Vagina (tissue), 2 donors: ENCODE data around the gene ARL3. TPM values are rescaled to one million over a fixed set of nuclear protein-coding genes. Genes with fewer than 3 reads are reported as not detected.

ENCODE experiments used
- DNase-seq, 2 donors: peaks; one replicate each; pipeline ENCODE4 v3.0.0-alpha.2; 2017; ENCODE audit errors: extremely low spot score in 2 of 2
- H3K27ac ChIP-seq: fragments of 200-600 bp; sonication (generic); one replicate; pipeline ENCODE4 v1.5.1; 2019
- H3K27me3 ChIP-seq: fragments of 200-600 bp; sonication (generic); one replicate; pipeline ENCODE4 v1.5.1; 2019
- H3K36me3 ChIP-seq, 2 donors: fragments of 200-600 bp; sonication (generic); one replicate each; pipeline ENCODE4 v1.5.1; 2017 to 2019
- H3K4me1 ChIP-seq: fragments of 200-600 bp; sonication (generic); one replicate; pipeline ENCODE4 v1.5.1; 2019
- H3K4me3 ChIP-seq, 2 donors: fragments of 200-600 bp; sonication (generic); 1 replicate in 1 of 2; 2 replicates in 1 of 2; pipeline ENCODE4 v1.5.1; 2016 to 2019
- H3K9me3 ChIP-seq: fragments of 200-600 bp; sonication (generic); one replicate; pipeline ENCODE4 v1.5.1; 2019
- POLR2A ChIP-seq, 2 donors: fragments of 450-650 bp; IDR thresholded peaks; one replicate each; pipeline ENCODE4 v1.6.1; 2017; ENCODE audit warnings: antibody characterized with exemption in 2 of 2, mild to moderate bottlenecking in 2 of 2, moderate library complexity in 2 of 2
- POLR2AphosphoS5 ChIP-seq, 2 donors: sonication (generic); formaldehyde crosslinking; IDR thresholded peaks; one replicate each; pipeline ENCODE4 v1.9.0; 2017; ENCODE audit warnings: antibody characterized with exemption in 2 of 2, mild to moderate bottlenecking in 2 of 2, low read depth in 1 of 2; ENCODE audit not compliant: insufficient read depth in 1 of 2
- intact Hi-C: fragments of 100-400 bp; cut with DNase I; formaldehyde crosslinking; loops from one replicate; pipeline ENCODE4 v1.15.1; 2023
- total RNA-seq: library from RNA; depleted of rRNA; stranded (reverse); fragments of >200 nt; gene quantifications from one replicate; pipeline ENCODE4 v1.2.3, GENCODE V29; 2016
- TF ChIP-seq, protein P1 (sequence below), 3 experiments: fragments of 450-650 bp in 2 of 3; fragments of 200-600 bp in 1 of 3; sonication (generic) in 1 of 3; IDR thresholded peaks; one replicate each; pipeline ENCODE4 v1.5.1; 2017 to 2019; ENCODE audit warnings: antibody characterized with exemption in 3 of 3, mild to moderate bottlenecking in 2 of 3, moderate library complexity in 2 of 3

The ARL3 gene
- total RNA-seq, 1 donor from 2014 or later, result 7.4 TPM

DNA sequence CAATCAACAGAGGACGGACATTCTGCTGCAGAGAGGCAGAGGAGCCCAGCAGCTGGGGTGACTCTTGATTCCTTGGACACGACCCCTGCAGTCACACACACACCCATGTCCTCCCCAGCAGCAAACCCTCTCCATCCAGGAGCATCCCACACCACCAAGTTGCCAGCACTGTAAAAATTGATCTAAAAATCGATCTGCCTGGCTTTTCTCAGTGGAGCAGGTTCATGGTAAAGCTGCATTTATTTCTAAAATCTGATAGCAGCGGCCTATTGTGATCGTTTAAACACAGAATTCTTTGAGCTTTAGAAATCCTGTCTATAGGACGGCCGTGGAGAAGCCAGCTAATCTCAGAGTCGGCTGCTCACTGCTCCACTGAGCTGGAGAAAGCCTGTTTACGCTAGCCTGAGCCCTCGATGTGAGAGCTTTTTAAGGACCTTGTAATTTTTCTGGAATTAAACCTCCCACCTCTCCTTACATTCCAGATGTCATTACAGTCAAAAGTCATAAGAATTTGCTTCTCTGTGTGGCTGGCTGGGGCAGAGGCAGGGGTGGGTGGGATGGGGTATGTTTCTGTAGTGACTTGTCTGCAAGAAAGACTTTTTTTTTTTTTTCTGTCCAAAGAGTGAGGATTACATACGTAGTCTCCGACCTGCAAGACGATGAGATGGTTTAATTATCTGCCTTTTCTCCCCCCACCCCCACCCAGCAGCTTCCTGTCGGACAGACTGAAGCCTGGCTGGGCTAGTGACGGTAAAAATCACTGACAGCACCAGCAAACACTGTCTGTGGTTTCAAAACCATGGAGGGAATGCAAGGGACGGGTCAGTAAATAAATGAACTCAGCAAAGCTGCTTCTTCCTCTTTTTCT, 38.3 kb downstream of the ARL3 start:
- DNase-seq, result no peak
- H3K36me3 ChIP-seq, result no peaks in the 10 kb centered on the region
- H3K27ac ChIP-seq, result peak overlapping the region; percentile 71
- peak overlapping the region in 1 of 2 donors; percentile 7 for H3K4me3 ChIP-seq
- H3K4me1 ChIP-seq, result peaks cover 70% of the 10 kb centered on the region
- no peaks in the 10 kb centered on the region for H3K27me3 ChIP-seq
- intact Hi-C loops, result no loop called here
- H3K9me3 ChIP-seq, result no peaks in the 10 kb centered on the region
- TF ChIP-seq POLR2AphosphoS5 (IDR thresholded peaks at IDR 0.05; ENCODE audit: insufficient read depth in 1 of 2, low read depth in 1 of 2) (no peak), POLR2A (IDR thresholded peaks at IDR 0.05) (no peak)
- TF ChIP-seq, protein P1, sequence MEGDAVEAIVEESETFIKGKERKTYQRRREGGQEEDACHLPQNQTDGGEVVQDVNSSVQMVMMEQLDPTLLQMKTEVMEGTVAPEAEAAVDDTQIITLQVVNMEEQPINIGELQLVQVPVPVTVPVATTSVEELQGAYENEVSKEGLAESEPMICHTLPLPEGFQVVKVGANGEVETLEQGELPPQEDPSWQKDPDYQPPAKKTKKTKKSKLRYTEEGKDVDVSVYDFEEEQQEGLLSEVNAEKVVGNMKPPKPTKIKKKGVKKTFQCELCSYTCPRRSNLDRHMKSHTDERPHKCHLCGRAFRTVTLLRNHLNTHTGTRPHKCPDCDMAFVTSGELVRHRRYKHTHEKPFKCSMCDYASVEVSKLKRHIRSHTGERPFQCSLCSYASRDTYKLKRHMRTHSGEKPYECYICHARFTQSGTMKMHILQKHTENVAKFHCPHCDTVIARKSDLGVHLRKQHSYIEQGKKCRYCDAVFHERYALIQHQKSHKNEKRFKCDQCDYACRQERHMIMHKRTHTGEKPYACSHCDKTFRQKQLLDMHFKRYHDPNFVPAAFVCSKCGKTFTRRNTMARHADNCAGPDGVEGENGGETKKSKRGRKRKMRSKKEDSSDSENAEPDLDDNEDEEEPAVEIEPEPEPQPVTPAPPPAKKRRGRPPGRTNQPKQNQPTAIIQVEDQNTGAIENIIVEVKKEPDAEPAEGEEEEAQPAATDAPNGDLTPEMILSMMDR (IDR thresholded peaks at IDR 0.05), result no peak

DNA sequence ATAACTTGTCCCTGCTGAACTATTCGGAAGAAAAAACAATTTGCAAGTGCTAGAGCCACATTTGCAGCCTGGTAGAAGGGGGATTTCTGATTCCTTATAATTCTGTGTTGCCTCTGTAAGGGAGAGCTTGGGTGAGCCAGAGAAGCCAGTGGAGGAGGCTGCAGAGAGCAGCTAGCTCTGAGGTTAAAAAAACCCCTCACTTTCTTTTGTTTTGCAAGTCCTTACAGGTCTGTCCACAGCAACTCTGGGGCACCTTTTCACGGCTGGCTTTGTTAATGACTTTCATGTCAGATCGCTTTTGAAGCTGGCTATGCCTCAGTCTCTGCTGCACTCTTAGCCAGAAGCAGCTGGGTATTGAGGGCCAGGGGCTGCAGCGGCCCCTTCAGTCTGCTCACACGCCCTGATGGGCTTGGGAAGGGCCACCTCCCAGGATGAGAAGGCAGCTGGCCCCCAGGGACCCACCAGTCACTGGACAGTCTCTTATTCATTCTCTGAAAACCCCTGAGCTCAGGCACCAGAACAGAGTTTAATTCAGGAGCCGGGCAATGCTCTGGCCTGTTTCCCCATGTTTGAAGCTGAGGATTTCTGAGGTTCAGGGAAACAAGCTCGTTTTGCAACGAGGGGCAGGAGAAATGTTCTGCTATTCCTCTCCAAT, 39.1 kb downstream of the ARL3 start:
- peaks cover 70% of the 10 kb centered on the region for H3K4me1 ChIP-seq
- no peaks in the 10 kb centered on the region for H3K9me3 ChIP-seq
- no peaks in the 10 kb centered on the region for H3K36me3 ChIP-seq
- DNase-seq, result no peak
- H3K27me3 ChIP-seq, result no peaks in the 10 kb centered on the region
- H3K27ac ChIP-seq, result peak overlapping the region; percentile 71
- no peak overlapping the region for H3K4me3 ChIP-seq
- TF ChIP-seq POLR2A (IDR thresholded peaks at IDR 0.05) (no peak), POLR2AphosphoS5 (IDR thresholded peaks at IDR 0.05; ENCODE audit: insufficient read depth in 1 of 2, low read depth in 1 of 2) (no peak)
- TF ChIP-seq, protein P1 (IDR thresholded peaks at IDR 0.05), result no peak
- intact Hi-C loops, result no loop called here

DNA sequence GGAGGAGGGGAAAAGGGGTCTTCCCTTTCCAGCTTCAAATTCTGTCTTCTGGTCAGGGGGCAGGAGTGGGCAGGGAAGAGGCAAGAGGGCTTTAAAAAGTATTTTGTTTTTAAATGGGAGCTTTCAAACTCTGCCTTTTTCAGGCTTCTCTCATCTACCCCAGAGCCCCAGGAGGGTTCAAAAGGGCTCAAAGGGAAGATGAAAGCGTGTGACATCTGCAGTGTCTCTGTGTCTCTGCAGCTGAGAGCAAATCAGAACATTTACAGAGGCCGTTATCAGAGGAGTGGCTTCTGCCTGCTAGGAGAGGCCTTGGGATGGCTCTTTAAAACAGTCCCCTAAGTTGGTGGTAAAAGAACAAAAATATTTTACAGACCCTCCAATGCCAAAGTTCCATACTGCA, 39.6 kb downstream of the ARL3 start:
- no peak for DNase-seq
- H3K27ac ChIP-seq, result peak overlapping the region; percentile 71
- intact Hi-C loops, result no loop called here
- TF ChIP-seq, protein P1 (IDR thresholded peaks at IDR 0.05), result no peak
- TF ChIP-seq POLR2AphosphoS5 (IDR thresholded peaks at IDR 0.05; ENCODE audit: insufficient read depth in 1 of 2, low read depth in 1 of 2), result no peak
- no peak for TF ChIP-seq POLR2A (IDR thresholded peaks at IDR 0.05)
- H3K4me1 ChIP-seq, result peaks cover 75% of the 10 kb centered on the region
- H3K4me3 ChIP-seq, result peak overlapping the region; percentile 18 to 27
- H3K36me3 ChIP-seq, result no peaks in the 10 kb centered on the region
- H3K9me3 ChIP-seq, result no peaks in the 10 kb centered on the region
- no peaks in the 10 kb centered on the region for H3K27me3 ChIP-seq

DNA sequence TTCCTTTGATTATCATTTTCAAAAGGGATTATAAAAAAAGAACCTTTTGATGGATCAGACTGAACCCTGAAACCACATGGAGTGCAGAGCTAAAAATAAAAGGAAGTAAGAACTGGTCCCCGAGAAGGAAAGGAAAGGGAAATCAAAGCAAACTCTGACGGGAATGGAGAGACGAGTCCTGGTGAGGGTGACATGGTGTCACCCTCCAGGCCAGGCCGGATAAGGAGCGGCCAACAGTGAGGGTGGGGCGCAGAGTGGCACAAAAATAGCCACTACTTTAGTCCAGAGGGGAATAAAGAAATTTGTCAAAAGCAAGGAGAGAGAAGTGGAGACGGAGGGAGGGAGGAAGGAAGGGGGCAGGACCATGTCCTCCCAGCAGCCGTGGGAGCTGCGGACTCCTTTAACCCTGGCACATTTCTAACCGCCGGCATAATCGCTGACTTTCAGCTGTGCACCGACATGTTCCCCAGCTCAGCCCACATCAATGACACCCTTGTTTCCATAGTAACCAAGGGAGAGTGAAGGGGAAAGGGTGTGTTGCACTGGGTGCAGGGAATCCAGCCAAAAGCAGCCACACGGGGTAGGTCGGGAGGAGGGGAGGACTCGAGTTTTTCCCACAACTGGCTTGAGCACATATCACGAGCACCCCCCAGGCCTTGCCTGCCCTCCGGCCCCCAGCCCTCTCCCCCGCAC, 40.2 kb downstream of the ARL3 start:
- TF ChIP-seq, protein P1 (IDR thresholded peaks at IDR 0.05), result no peak
- peak; percentile 9 to 52 for TF ChIP-seq POLR2AphosphoS5 (IDR thresholded peaks at IDR 0.05; ENCODE audit: insufficient read depth in 1 of 2, low read depth in 1 of 2)
- no peaks in the 10 kb centered on the region for H3K36me3 ChIP-seq
- peaks cover 75% of the 10 kb centered on the region for H3K4me1 ChIP-seq
- H3K4me3 ChIP-seq, result peak overlapping the region; percentile 18 to 27
- no peaks in the 10 kb centered on the region for H3K27me3 ChIP-seq
- intact Hi-C loops, result no loop called here
- no peaks in the 10 kb centered on the region for H3K9me3 ChIP-seq
- H3K27ac ChIP-seq, result peak overlapping the region; percentile 71
- DNase-seq, result peak in 1 of 2 donors; percentile 87
